NCI-H2107 (cell line): ENCODE results near the gene NOX4.

Experiments
- DNase-seq: peaks from one replicate; lab custom pipeline; 2025; lab: John Stamatoyannopoulos, UW

NOX4 gene

GRCh38 chr11:89490981-89491690, at the start of gene NOX4:
NOX4 (minus strand) TSS chr11:89491375; CDS start chr11:89491246, 129 bp downstream.
- no peak for DNase-seq

GRCh38 chr11:89540826-89541225, 49.7 kb upstream of the NOX4 start:
- no peak for DNase-seq

GRCh38 chr11:89537936-89538335, 46.8 kb upstream of the NOX4 start:
- DNase-seq: no peak

GRCh38 chr11:89536926-89537325, 45.8 kb upstream of the NOX4 start:
- DNase-seq: no peak

GRCh38 chr11:89535221-89535620, 44.0 kb upstream of the NOX4 start:
- no peak for DNase-seq

- DNase-seq: no peak
These were observed 38.6 kb upstream of the NOX4 start for GRCh38 chr11:89529626-89530380.

GRCh38 chr11:89521792-89522191, 30.6 kb upstream of the NOX4 start:
- DNase-seq: no peak

GRCh38 chr11:89521294-89521693, 30.1 kb upstream of the NOX4 start:
- no peak for DNase-seq

- DNase-seq: no peak
These were observed 25.3 kb upstream of the NOX4 start for GRCh38 chr11:89516496-89516895.

- no peak for DNase-seq
These were observed 17.4 kb upstream of the NOX4 start for GRCh38 chr11:89508544-89508943.

GRCh38 chr11:89504270-89504669, 13.1 kb upstream of the NOX4 start:
- no peak for DNase-seq

GRCh38 chr11:89503422-89503821, 12.2 kb upstream of the NOX4 start:
- no peak for DNase-seq

- DNase-seq: no peak
These were observed 11.1 kb upstream of the NOX4 start for GRCh38 chr11:89502301-89502700.

- no peak for DNase-seq
These were observed 9.2 kb upstream of the NOX4 start for GRCh38 chr11:89500336-89500735.

GRCh38 chr11:89498845-89499448, 7.8 kb upstream of the NOX4 start:
- no peak for DNase-seq

- DNase-seq: no peak
These were observed 4.8 kb upstream of the NOX4 start for GRCh38 chr11:89495951-89496350.

GRCh38 chr11:89493431-89493830, 2.3 kb upstream of the NOX4 start:
- no peak for DNase-seq

GRCh38 chr11:89490602-89490980, 584 bp downstream of the NOX4 start:
- no peak for DNase-seq

- no peak for DNase-seq
These were observed 1.2 kb downstream of the NOX4 start for GRCh38 chr11:89489930-89490329.

- DNase-seq: no peak
These were observed 4.2 kb downstream of the NOX4 start for GRCh38 chr11:89487016-89487415.

- DNase-seq: no peak
These were observed 6.3 kb downstream of the NOX4 start for GRCh38 chr11:89484896-89485295.

GRCh38 chr11:89477175-89477574, 14.0 kb downstream of the NOX4 start:
- no peak for DNase-seq

GRCh38 chr11:89463266-89463780, 27.9 kb downstream of the NOX4 start:
- DNase-seq: no peak
